Nephron (organoid): Measurements from ENCODE around the gene KATNIP.
A peak's percentile ranks its signal among the peaks of the same experiment; 100 is the strongest.

Experiments used
- H3K27ac Mint-ChIP-seq, 3 experiments: 2 replicates each; pipeline ENCODE4 v1.8.0; 2020; ENCODE audit warnings: mixed read lengths in 3 of 3, mild to moderate bottlenecking in 2 of 3, moderate library complexity in 1 of 3
- H3K27me3 Mint-ChIP-seq: 2 replicates; pipeline ENCODE4 v1.8.0; 2021; ENCODE audit warnings: low read depth, mild to moderate bottlenecking, moderate library complexity, mixed read lengths
- H3K36me3 Mint-ChIP-seq: 2 replicates; pipeline ENCODE4 v1.8.0; 2020; ENCODE audit warnings: low read depth, mixed read lengths
- H3K4me1 Mint-ChIP-seq: 2 replicates; pipeline ENCODE4 v1.8.0; 2020; ENCODE audit warnings: mixed read lengths
- H3K4me3 Mint-ChIP-seq, 3 experiments: 2 replicates each; pipeline ENCODE4 v1.8.0; 2020; ENCODE audit warnings: mild to moderate bottlenecking in 3 of 3, mixed read lengths in 3 of 3, moderate library complexity in 2 of 3
- H3K9me3 Mint-ChIP-seq: 2 replicates; pipeline ENCODE4 v1.8.0; 2020; ENCODE audit warnings: mixed read lengths
- TF ChIP-seq, protein P1 (sequence below), 3 experiments: fragments of 200-600 bp; sonication (generic); IDR thresholded peaks; one replicate each; pipeline ENCODE4 v1.5.0; 2021; ENCODE audit warnings: antibody characterized with exemption in 3 of 3; ENCODE audit not compliant: unreplicated experiment in 3 of 3

Gene KATNIP

GRCh38 chr16:27549746-27550581 is at the start of gene KATNIP, which contains the start of gene GTF3C1:
Gene KATNIP, plus strand, starts transcription at chr16:27550144. Its CDS starts 27 bp downstream, at chr16:27550171.
Gene GTF3C1, minus strand, starts transcription at chr16:27549913. Its CDS starts 23 bp downstream, at chr16:27549890.
- TF ChIP-seq, protein P1, sequence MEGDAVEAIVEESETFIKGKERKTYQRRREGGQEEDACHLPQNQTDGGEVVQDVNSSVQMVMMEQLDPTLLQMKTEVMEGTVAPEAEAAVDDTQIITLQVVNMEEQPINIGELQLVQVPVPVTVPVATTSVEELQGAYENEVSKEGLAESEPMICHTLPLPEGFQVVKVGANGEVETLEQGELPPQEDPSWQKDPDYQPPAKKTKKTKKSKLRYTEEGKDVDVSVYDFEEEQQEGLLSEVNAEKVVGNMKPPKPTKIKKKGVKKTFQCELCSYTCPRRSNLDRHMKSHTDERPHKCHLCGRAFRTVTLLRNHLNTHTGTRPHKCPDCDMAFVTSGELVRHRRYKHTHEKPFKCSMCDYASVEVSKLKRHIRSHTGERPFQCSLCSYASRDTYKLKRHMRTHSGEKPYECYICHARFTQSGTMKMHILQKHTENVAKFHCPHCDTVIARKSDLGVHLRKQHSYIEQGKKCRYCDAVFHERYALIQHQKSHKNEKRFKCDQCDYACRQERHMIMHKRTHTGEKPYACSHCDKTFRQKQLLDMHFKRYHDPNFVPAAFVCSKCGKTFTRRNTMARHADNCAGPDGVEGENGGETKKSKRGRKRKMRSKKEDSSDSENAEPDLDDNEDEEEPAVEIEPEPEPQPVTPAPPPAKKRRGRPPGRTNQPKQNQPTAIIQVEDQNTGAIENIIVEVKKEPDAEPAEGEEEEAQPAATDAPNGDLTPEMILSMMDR (IDR thresholded peaks at IDR 0.05; ENCODE audit: unreplicated experiment in 3 of 3), result no peak
- H3K36me3 Mint-ChIP-seq, result peaks cover 16% of the 10 kb centered on the region
- H3K27ac Mint-ChIP-seq, result peak within 1 kb of the TSS; percentile 81 to 90 (median 90)
- H3K4me3 Mint-ChIP-seq, result peak within 1 kb of the TSS; percentile 96 to 97 (median 96)
- H3K27me3 Mint-ChIP-seq, result no peaks in the 10 kb centered on the region
- H3K9me3 Mint-ChIP-seq, result no peaks in the 10 kb centered on the region
- peaks cover 46% of the 10 kb centered on the region for H3K4me1 Mint-ChIP-seq

GRCh38 chr16:27500801-27501200 is 49.1 kb upstream of the KATNIP start:
- no peaks in the 10 kb centered on the region for H3K9me3 Mint-ChIP-seq
- H3K4me1 Mint-ChIP-seq, result peaks cover 6% of the 10 kb centered on the region
- H3K27ac Mint-ChIP-seq, result no peak overlapping the region
- TF ChIP-seq, protein P1 (IDR thresholded peaks at IDR 0.05; ENCODE audit: unreplicated experiment in 3 of 3), result no peak
- no peaks in the 10 kb centered on the region for H3K27me3 Mint-ChIP-seq
- peaks cover 90% of the 10 kb centered on the region for H3K36me3 Mint-ChIP-seq
- no peak overlapping the region for H3K4me3 Mint-ChIP-seq

GRCh38 chr16:27503662-27504061 is 46.3 kb upstream of the KATNIP start:
- TF ChIP-seq, protein P1 (IDR thresholded peaks at IDR 0.05; ENCODE audit: unreplicated experiment in 3 of 3), result no peak
- H3K27ac Mint-ChIP-seq, result no peak overlapping the region
- no peaks in the 10 kb centered on the region for H3K27me3 Mint-ChIP-seq
- no peaks in the 10 kb centered on the region for H3K9me3 Mint-ChIP-seq
- H3K4me1 Mint-ChIP-seq, result peaks cover 5% of the 10 kb centered on the region
- peaks cover 92% of the 10 kb centered on the region for H3K36me3 Mint-ChIP-seq
- no peak overlapping the region for H3K4me3 Mint-ChIP-seq

GRCh38 chr16:27505297-27506236 is 44.4 kb upstream of the KATNIP start:
- Mint-ChIP-seq H3K27ac (no peak overlapping the region), H3K36me3 (peaks cover 84% of the 10 kb centered on the region)

GRCh38 chr16:27506771-27507170 is 43.2 kb upstream of the KATNIP start:
- peaks cover 84% of the 10 kb centered on the region for H3K36me3 Mint-ChIP-seq
- TF ChIP-seq, protein P1 (IDR thresholded peaks at IDR 0.05; ENCODE audit: unreplicated experiment in 3 of 3), result no peak
- no peaks in the 10 kb centered on the region for H3K9me3 Mint-ChIP-seq
- H3K4me3 Mint-ChIP-seq, result no peak overlapping the region
- no peaks in the 10 kb centered on the region for H3K27me3 Mint-ChIP-seq
- H3K4me1 Mint-ChIP-seq, result peaks cover 3% of the 10 kb centered on the region
- no peak overlapping the region for H3K27ac Mint-ChIP-seq

More at GRCh38 chr16:27505297-27506236, 44.4 kb upstream of the KATNIP start:
- no peak overlapping the region for H3K4me3 Mint-ChIP-seq
- H3K4me1 Mint-ChIP-seq, result no peaks in the 10 kb centered on the region
- no peaks in the 10 kb centered on the region for H3K27me3 Mint-ChIP-seq
- no peaks in the 10 kb centered on the region for H3K9me3 Mint-ChIP-seq
- TF ChIP-seq, protein P1 (IDR thresholded peaks at IDR 0.05; ENCODE audit: unreplicated experiment in 3 of 3), result no peak
